Activated CD4-positive, alpha-beta T cell treated with anti-CD3 and anti-CD28 coated beads, Interleukin-2, amount 10 ng/mL, durations not matched to agents 7 days and 5 days (primary cell): ENCODE measurements around the gene STAT4. TPM values are rescaled to one million over a fixed set of nuclear protein-coding genes. Genes with fewer than 3 reads are reported as not detected.

Experiments used
- CTCF ChIA-PET: fragments of 350-600 bp; sonication (Branson Sonifier 250); formaldehyde crosslinking; loops from one replicate; lab custom pipeline; 2021; ENCODE audit warnings: antibody characterized with exemption; lab: Charles Lee
- POLR2A ChIA-PET: fragments of 350-600 bp; sonication (Branson Sonifier 250); formaldehyde crosslinking; loops from one replicate; lab custom pipeline; 2021; ENCODE audit warnings: antibody characterized with exemption; lab: Charles Lee
- DNase-seq: peaks from one replicate; pipeline ENCODE4 v3.0.0-alpha.2; 2020
- H3K27ac Mint-ChIP-seq: one replicate; pipeline ENCODE4 v1.8.0; 2021; ENCODE audit warnings: mild to moderate bottlenecking, moderate library complexity, mixed read lengths
- H3K27me3 Mint-ChIP-seq: one replicate; pipeline ENCODE4 v1.8.0; 2021; ENCODE audit warnings: mixed read lengths
- H3K36me3 Mint-ChIP-seq: one replicate; pipeline ENCODE4 v1.8.0; 2021; ENCODE audit warnings: low read depth, mixed read lengths
- H3K4me1 Mint-ChIP-seq: one replicate; pipeline ENCODE4 v1.8.0; 2021; ENCODE audit warnings: mixed read lengths
- H3K4me3 Mint-ChIP-seq: one replicate; pipeline ENCODE4 v1.8.0; 2021; ENCODE audit warnings: mild to moderate bottlenecking, moderate library complexity, mixed read lengths
- H3K9me3 Mint-ChIP-seq: one replicate; pipeline ENCODE4 v1.8.0; 2021; ENCODE audit warnings: mixed read lengths
- total RNA-seq, 2 experiments: library from RNA; stranded (reverse); gene quantifications; one replicate each; pipeline ENCODE4 v1.2.3, GENCODE V29; 2021

The STAT4 gene
- total RNA-seq, 2 experiments from 2014 or later = 72.6 to 84.4 TPM

GRCh38 chr2:191065785-191066184, 85.0 kb downstream of the STAT4 start:
- no peak for DNase-seq
- POLR2A ChIA-PET = no interaction called here
- Mint-ChIP-seq H3K4me3 (peak overlapping the region; percentile 73), H3K27ac (peak overlapping the region; percentile 87), H3K9me3 (no peaks in the 10 kb centered on the region), H3K4me1 (peaks cover 80% of the 10 kb centered on the region), H3K27me3 (no peaks in the 10 kb centered on the region), H3K36me3 (peaks cover 75% of the 10 kb centered on the region)
- CTCF ChIA-PET = interaction anchor here (1.3 to 2.8 kb wide), 4 partner anchors 13 to 96 kb away, joined by 3 to 17 read pairs (median 8); no protein-coding TSS in a partner anchor

GRCh38 chr2:191064590-191064989, 86.2 kb downstream of the STAT4 start:
- POLR2A ChIA-PET = interaction anchor here (0.8 to 1.1 kb wide), 2 partner anchors 50 to 52 kb away, joined by 3 read pairs; no protein-coding TSS in a partner anchor
- no peaks in the 10 kb centered on the region for H3K27me3 Mint-ChIP-seq
- H3K4me1 Mint-ChIP-seq = peaks cover 77% of the 10 kb centered on the region

GRCh38 chr2:191063584-191063983, 87.2 kb downstream of the STAT4 start:
- POLR2A ChIA-PET = interaction anchor here (1.1 kb wide), 1 partner anchor 49 kb away, joined by 3 read pairs; no protein-coding TSS in a partner anchor
- Mint-ChIP-seq H3K27me3 (no peaks in the 10 kb centered on the region), H3K9me3 (peaks cover 5% of the 10 kb centered on the region), H3K36me3 (peaks cover 75% of the 10 kb centered on the region), H3K4me1 (peaks cover 74% of the 10 kb centered on the region), H3K27ac (peak overlapping the region; percentile 74), H3K4me3 (peak overlapping the region; percentile 93)
- CTCF ChIA-PET = interaction anchor here (0.7 to 2.8 kb wide), 8 partner anchors 9 to 131 kb away, joined by 3 to 17 read pairs (median 3); partner anchors contain the start of gene STAT4
- no peak for DNase-seq

More at GRCh38 chr2:191064590-191064989, 86.2 kb downstream of the STAT4 start:
- DNase-seq = peak; percentile 72
- CTCF ChIA-PET = interaction anchor here (1.7 to 2.8 kb wide), 4 partner anchors 12 to 94 kb away, joined by 4 to 17 read pairs (median 8); no protein-coding TSS in a partner anchor
- Mint-ChIP-seq H3K36me3 (peaks cover 75% of the 10 kb centered on the region), H3K9me3 (peaks cover 5% of the 10 kb centered on the region), H3K27ac (peak overlapping the region; percentile 93), H3K4me3 (peak overlapping the region; percentile 93)

- peak; percentile 50 for DNase-seq
- ChIA-PET POLR2A (interaction anchor here (0.8 kb wide), 1 partner anchor 89 kb away, joined by 3 read pairs; no protein-coding TSS in a partner anchor), CTCF (interaction anchor here (0.9 to 2.2 kb wide), 8 partner anchors 9 to 97 kb away, joined by 3 to 21 read pairs (median 4); no protein-coding TSS in a partner anchor)
- Mint-ChIP-seq H3K4me3 (peak overlapping the region; percentile 52), H3K27me3 (no peaks in the 10 kb centered on the region), H3K4me1 (peaks cover 63% of the 10 kb centered on the region), H3K36me3 (peaks cover 67% of the 10 kb centered on the region), H3K9me3 (peaks cover 5% of the 10 kb centered on the region), H3K27ac (peak overlapping the region; percentile 92)
Observed at GRCh38 chr2:191061381-191061980, 89.3 kb downstream of the STAT4 start.

GRCh38 chr2:191059308-191059707, 91.5 kb downstream of the STAT4 start:
- Mint-ChIP-seq H3K4me3 (no peak overlapping the region), H3K9me3 (peaks cover 5% of the 10 kb centered on the region), H3K4me1 (peaks cover 69% of the 10 kb centered on the region), H3K36me3 (peaks cover 58% of the 10 kb centered on the region), H3K27me3 (no peaks in the 10 kb centered on the region), H3K27ac (peak overlapping the region; percentile 25)
- ChIA-PET POLR2A (interaction anchor here (0.7 to 1.0 kb wide), 2 partner anchors 46 to 618 kb away, joined by 4 read pairs; partner anchors contain the start of gene NABP1), CTCF (interaction anchor here (1.2 to 2.1 kb wide), 4 partner anchors 12 to 114 kb away, joined by 4 to 5 read pairs (median 4); no protein-coding TSS in a partner anchor)
- no peak for DNase-seq

GRCh38 chr2:191056228-191056627, 94.6 kb downstream of the STAT4 start:
- peaks cover 33% of the 10 kb centered on the region for H3K36me3 Mint-ChIP-seq
- H3K4me1 Mint-ChIP-seq = peaks cover 42% of the 10 kb centered on the region
- CTCF ChIA-PET = interaction anchor here (0.6 to 2.9 kb wide), 3 partner anchors 8 to 109 kb away, joined by 3 to 12 read pairs (median 3); no protein-coding TSS in a partner anchor
- H3K9me3 Mint-ChIP-seq = peaks cover 5% of the 10 kb centered on the region
- POLR2A ChIA-PET = no interaction called here
- no peaks in the 10 kb centered on the region for H3K27me3 Mint-ChIP-seq
- H3K27ac Mint-ChIP-seq = peak overlapping the region; percentile 80
- peak overlapping the region; percentile 12 for H3K4me3 Mint-ChIP-seq
- peak; percentile 34 for DNase-seq

GRCh38 chr2:191053256-191053655, 97.5 kb downstream of the STAT4 start:
- CTCF ChIA-PET = interaction anchor here (0.8 to 7.5 kb wide), 14 partner anchors 9 to 154 kb away, joined by 3 to 108 read pairs (median 12); partner anchors contain the start of gene STAT4
- Mint-ChIP-seq H3K36me3 (peaks cover 27% of the 10 kb centered on the region), H3K27ac (no peak overlapping the region), H3K9me3 (no peaks in the 10 kb centered on the region), H3K4me1 (peaks cover 29% of the 10 kb centered on the region), H3K27me3 (no peaks in the 10 kb centered on the region), H3K4me3 (no peak overlapping the region)
- POLR2A ChIA-PET = interaction anchor here (0.5 kb wide), 1 partner anchor 82 kb away, joined by 3 read pairs; no protein-coding TSS in a partner anchor
- DNase-seq = no peak

- H3K4me3 Mint-ChIP-seq = no peak overlapping the region
- no peak overlapping the region for H3K27ac Mint-ChIP-seq
- ChIA-PET CTCF (interaction anchor here (0.6 to 7.5 kb wide), 30 partner anchors 10 to 515 kb away, joined by 3 to 108 read pairs (median 4); partner anchors contain the start of gene STAT4), POLR2A (interaction anchor here (0.9 kb wide), 2 partner anchors 97 to 104 kb away, joined by 4 to 5 read pairs; no protein-coding TSS in a partner anchor)
- H3K4me1 Mint-ChIP-seq = peaks cover 23% of the 10 kb centered on the region
- peaks cover 27% of the 10 kb centered on the region for H3K36me3 Mint-ChIP-seq
- peak; percentile 54 for DNase-seq
- H3K27me3 Mint-ChIP-seq = no peaks in the 10 kb centered on the region
- no peaks in the 10 kb centered on the region for H3K9me3 Mint-ChIP-seq
Observed at GRCh38 chr2:191051825-191052778, 98.7 kb downstream of the STAT4 start.

- POLR2A ChIA-PET = interaction anchor here (0.9 kb wide), 1 partner anchor 98 kb away, joined by 4 read pairs; no protein-coding TSS in a partner anchor
Observed at GRCh38 chr2:191051177-191051576, 99.6 kb downstream of the STAT4 start.

GRCh38 chr2:191050640-191050987, 100.2 kb downstream of the STAT4 start:
- no peaks in the 10 kb centered on the region for H3K27me3 Mint-ChIP-seq
- DNase-seq = no peak
- peaks cover 4% of the 10 kb centered on the region for H3K9me3 Mint-ChIP-seq
- peaks cover 34% of the 10 kb centered on the region for H3K36me3 Mint-ChIP-seq
- CTCF ChIA-PET = interaction anchor here (0.6 to 7.5 kb wide), 10 partner anchors 12 to 1271 kb away, joined by 3 to 108 read pairs (median 11); partner anchors contain the start of gene STAT4
- POLR2A ChIA-PET = interaction anchor here (0.9 kb wide), 1 partner anchor 98 kb away, joined by 4 read pairs; no protein-coding TSS in a partner anchor
- H3K27ac Mint-ChIP-seq = no peak overlapping the region
- H3K4me1 Mint-ChIP-seq = peaks cover 11% of the 10 kb centered on the region
- no peak overlapping the region for H3K4me3 Mint-ChIP-seq

More at GRCh38 chr2:191051177-191051576, 99.6 kb downstream of the STAT4 start:
- DNase-seq = no peak
- Mint-ChIP-seq H3K27me3 (no peaks in the 10 kb centered on the region), H3K27ac (no peak overlapping the region), H3K4me1 (peaks cover 16% of the 10 kb centered on the region), H3K36me3 (peaks cover 30% of the 10 kb centered on the region), H3K9me3 (no peaks in the 10 kb centered on the region), H3K4me3 (no peak overlapping the region)
- CTCF ChIA-PET = interaction anchor here (0.6 to 7.5 kb wide), 16 partner anchors 13 to 288 kb away, joined by 3 to 108 read pairs (median 7); partner anchors contain the start of gene STAT4

- DNase-seq = no peak
- H3K9me3 Mint-ChIP-seq = peaks cover 5% of the 10 kb centered on the region
- no peak overlapping the region for H3K27ac Mint-ChIP-seq
- no peaks in the 10 kb centered on the region for H3K27me3 Mint-ChIP-seq
- peaks cover 11% of the 10 kb centered on the region for H3K4me1 Mint-ChIP-seq
- no peak overlapping the region for H3K4me3 Mint-ChIP-seq
- H3K36me3 Mint-ChIP-seq = peaks cover 39% of the 10 kb centered on the region
- POLR2A ChIA-PET = no interaction called here
- CTCF ChIA-PET = interaction anchor here (0.6 to 7.5 kb wide), 10 partner anchors 12 to 1271 kb away, joined by 3 to 108 read pairs (median 6); partner anchors contain the start of gene STAT4
Observed at GRCh38 chr2:191049728-191050639, 100.8 kb downstream of the STAT4 start.
